GM12878 (cell line): ENCODE data around the gene MGAT3. TPM values are rescaled to one million over a fixed set of nuclear protein-coding genes. Genes with fewer than 3 reads are reported as not detected.

ENCODE experiments used
- ATAC-seq: fragments of 200-7000 bp; cut with Tn5 transposase; 3 replicates; pipeline ENCODE4 v1.9.1; 2020; ENCODE audit warnings: mild to moderate bottlenecking, moderate library complexity
- BruUV-seq: library from RNA; stranded (reverse); fragments of 400-500 nt; replicated peaks from 2 replicates; lab custom pipeline; 2021; lab: Mats Ljungman, UMichigan
- CTCF ChIA-PET: fragments of 300-600 bp; sonication (Branson Sonifier 250); formaldehyde crosslinking; extraction: SDS; loops from one replicate; lab custom pipeline; 2021; ENCODE audit warnings: inconsistent platforms; lab: Yijun Ruan, JAX
- POLR2A ChIA-PET: fragments of 350-600 bp; formaldehyde crosslinking; extraction: SDS; loops from one replicate; lab custom pipeline; 2021; ENCODE audit warnings: inconsistent platforms; lab: Charles Lee
- RAD21 ChIA-PET: fragments of 300-600 bp; sonication (Branson Sonifier 250); formaldehyde crosslinking; loops from one replicate; lab custom pipeline; 2023; ENCODE audit warnings: antibody characterized with exemption; ENCODE audit not compliant: unreplicated experiment; lab: Charles Lee
- SMC1A ChIA-PET: fragments of 300-600 bp; sonication (Branson Sonifier 250); formaldehyde crosslinking; loops from one replicate; lab custom pipeline; 2023; ENCODE audit not compliant: unreplicated experiment, uncharacterized antibody; lab: Charles Lee
- DNase-seq: peaks from one replicate; pipeline ENCODE4 v3.0.0-alpha.2; 2011; ENCODE audit warnings: low read depth, low spot score
- FAIRE-seq: peaks from 3 replicates; lab custom pipeline; 2011; peaks lifted over from hg19 to GRCh38; lab: Jason Lieb, UNC
- H2AFZ ChIP-seq: 2 replicates; pipeline ENCODE4 v1.6.0; 2011; ENCODE audit warnings: low read depth, low read length, control low read depth; ENCODE audit not compliant: control insufficient read depth
- H3K27ac ChIP-seq: 2 replicates; pipeline ENCODE4 v1.5.1; 2011; ENCODE audit warnings: control low read depth; ENCODE audit not compliant: control insufficient read depth, insufficient read depth
- H3K27me3 ChIP-seq, 2 experiments: replicated peaks in 1 of 2; 2 replicates each; pipeline versions ENCODE4 v1.6.0 to v1.6.1; 2011; ENCODE audit warnings: low read length in 1 of 2; ENCODE audit not compliant: control insufficient read depth in 2 of 2, insufficient read depth in 2 of 2
- H3K36me3 ChIP-seq, 2 experiments: 2 replicates each; pipeline ENCODE4 v1.5.1; 2011; ENCODE audit warnings: low read length in 1 of 2; ENCODE audit not compliant: control insufficient read depth in 2 of 2, insufficient read depth in 2 of 2
- H3K4me1 ChIP-seq: 2 replicates; pipeline ENCODE4 v1.6.1; 2011; ENCODE audit warnings: mild to moderate bottlenecking, low read length, moderate library complexity, mixed read lengths; ENCODE audit not compliant: control insufficient read depth, insufficient read depth
- H3K4me2 ChIP-seq: 2 replicates; pipeline ENCODE4 v1.6.0; 2011; ENCODE audit warnings: control low read depth; ENCODE audit not compliant: control insufficient read depth, insufficient read depth
- H3K4me3 ChIP-seq: fragments of 200-600 bp; sonication (generic); 2 replicates; pipeline ENCODE4 v1.5.1; 2016
- H3K79me2 ChIP-seq: 2 replicates; pipeline ENCODE4 v1.6.0; 2011; ENCODE audit warnings: low read length; ENCODE audit not compliant: control insufficient read depth, insufficient read depth
- H3K9ac ChIP-seq: 2 replicates; pipeline ENCODE4 v1.8.0; 2011; ENCODE audit warnings: low read length, control low read depth, mixed read lengths; ENCODE audit not compliant: control insufficient read depth, insufficient read depth
- H3K9me3 ChIP-seq: replicated peaks from 3 replicates; pipeline ENCODE4 v1.5.1; 2011; ENCODE audit warnings: mild to moderate bottlenecking, low read length; ENCODE audit not compliant: control insufficient read depth, insufficient read depth
- H4K20me1 ChIP-seq: 2 replicates; pipeline ENCODE4 v1.6.0; 2011; ENCODE audit not compliant: control insufficient read depth, insufficient read depth
- BCL3 ChIP-seq: IDR thresholded peaks from 2 replicates; pipeline ENCODE4 v1.6.1; 2011; ENCODE audit warnings: borderline replicate concordance, low read depth, mild to moderate bottlenecking, moderate library complexity, low read length; ENCODE audit not compliant: insufficient read depth, poor library complexity, severe bottlenecking
- BCLAF1 ChIP-seq: fragments of 450-650 bp; IDR thresholded peaks from 2 replicates; pipeline ENCODE4 v1.6.1; 2017; ENCODE audit warnings: antibody characterized with exemption, mild to moderate bottlenecking, moderate library complexity
- CBFB ChIP-seq: IDR thresholded peaks from 2 replicates; pipeline ENCODE4 v1.6.1; 2016; ENCODE audit warnings: antibody characterized with exemption, low read depth
- CREM ChIP-seq: IDR thresholded peaks from 2 replicates; pipeline ENCODE4 v1.6.1; 2014; ENCODE audit warnings: antibody characterized with exemption, low read depth
- HDGF ChIP-seq: fragments of 450-650 bp; IDR thresholded peaks from 2 replicates; pipeline ENCODE4 v1.6.1; 2016; ENCODE audit warnings: antibody characterized with exemption
- IRF5 ChIP-seq: fragments of 450-650 bp; IDR thresholded peaks from 2 replicates; pipeline ENCODE4 v1.6.1; 2017; ENCODE audit warnings: borderline replicate concordance
- LARP7 ChIP-seq: fragments of 450-650 bp; IDR thresholded peaks from 2 replicates; pipeline ENCODE4 v1.6.1; 2017; ENCODE audit warnings: mild to moderate bottlenecking
- MAX ChIP-seq: IDR thresholded peaks from 2 replicates; pipeline ENCODE4 v1.6.1; 2012; ENCODE audit warnings: low read depth, low read length, improper control_type of control experiment
- MYC ChIP-seq: IDR thresholded peaks from 2 replicates; pipeline ENCODE4 v1.6.1; 2011; ENCODE audit warnings: mild to moderate bottlenecking, low read length, moderate library complexity, inconsistent platforms; ENCODE audit not compliant: insufficient read depth, insufficient replicate concordance, insufficient read length, severe bottlenecking
- NFIC ChIP-seq: IDR thresholded peaks from 2 replicates; pipeline ENCODE4 v1.6.1; 2012; ENCODE audit warnings: low read depth, mild to moderate bottlenecking, inconsistent platforms, low read length, moderate library complexity
- SIX5 ChIP-seq: IDR thresholded peaks from 2 replicates; pipeline ENCODE4 v1.6.1; 2011; ENCODE audit warnings: mild to moderate bottlenecking, low read depth, low read length, moderate library complexity; ENCODE audit not compliant: severe bottlenecking
- SP1 ChIP-seq: IDR thresholded peaks from one replicate; pipeline ENCODE4 v1.6.1; 2011; ENCODE audit warnings: low read depth, low read length
- SUZ12 ChIP-seq: fragments of 200-600 bp; sonication (generic); IDR thresholded peaks from one replicate; pipeline ENCODE4 v1.6.1; 2018; ENCODE audit warnings: antibody characterized with exemption, mild to moderate bottlenecking; ENCODE audit not compliant: unreplicated experiment
- WGBS: methylation state at CpG from one replicate; pipeline ENCODE4 v1.1.6; 2016; ENCODE audit warnings: low lambda C conversion rate; ENCODE audit not compliant: insufficient replicate concordance, insufficient coverage; ENCODE audit errors: missing lambda C conversion rate; 5-methylcytosine and 5-hydroxymethylcytosine counted together
- in situ Hi-C: fragments of 300-500 bp; cut with MboI; formaldehyde crosslinking; loops from 9 replicates; pipeline ENCODE4 v1.14.3; 2018; ENCODE audit warnings: mixed read lengths
- intact Hi-C: fragments of 100-400 bp; cut with micrococcal nuclease; formaldehyde crosslinking; loops from one replicate; pipeline ENCODE4 v1.14.2; 2022; ENCODE audit not compliant: unreplicated experiment
- polyA plus RNA-seq, 11 experiments: library from polyadenylated mRNA; depleted of rRNA in 4 of 11; unstranded in 6 of 11; stranded (reverse) in 5 of 11; fragments of >200 nt; fragmentation: Nextera tagmentation in 4 of 11; fragmentation: Illumina TruSeq in 1 of 11; extraction: Ambion mirVana in 4 of 11; extraction: Trizol in 1 of 11; gene quantifications; 1 replicate in 1 of 11; 2 replicates in 10 of 11; pipeline versions ENCODE4 v1.2.1 to v1.2.3, GENCODE V29; 2011 to 2016; ENCODE audit warnings: inconsistent platforms in 2 of 11, missing spikeins in 2 of 11, low read depth in 1 of 11
- total RNA-seq, 4 experiments: library from RNA; depleted of rRNA in 3 of 4; stranded (reverse); fragments of >200 nt in 3 of 4; fragmentation: Illumina TruSeq in 1 of 4; extraction: Trizol in 1 of 4; gene quantifications; 2 replicates each; pipeline versions ENCODE4 v1.2.1 to v1.2.3, GENCODE V29; 2013 to 2021

Gene MGAT3
- total and polyA plus RNA-seq, 10 of the 15 experiments (the other 5 are each of a cell fraction or from before 2014, with no cell fraction given): 0.32 to 40.2 (median 11.9) TPM

- TF ChIP-seq BCL3: no peak
- no peak for TF ChIP-seq CBFB
- no peak for TF ChIP-seq LARP7
- TF ChIP-seq HDGF: no peak
- no peak for TF ChIP-seq SUZ12
Measured at GRCh38 chr22:39489094-39490068, 32.6 kb downstream of the MGAT3 start (continued).

GRCh38 chr22:39490135-39490798 lies 33.5 kb downstream of the MGAT3 start:
- in situ Hi-C loops: loop anchor here (5.0 kb wide), 1 partner anchor 552 kb away; no protein-coding TSS in a partner anchor
- RAD21 ChIA-PET: interaction anchor here (0.8 to 1.9 kb wide), 6 partner anchors 16 to 172 kb away, joined by 3 to 8 read pairs (median 3); partner anchors contain the start of gene RPL3
- peaks cover 3 to 25% of the 10 kb centered on the region in 2 experiments for H3K36me3 ChIP-seq
- H3K4me3 ChIP-seq: no peak overlapping the region
- H3K9ac ChIP-seq: no peak overlapping the region
- peaks cover 2% of the 10 kb centered on the region; the same call in 1 of the 2 replicates for H3K79me2 ChIP-seq
- no peak for DNase-seq
- SMC1A ChIA-PET: interaction anchor here (0.6 to 2.2 kb wide), 7 partner anchors 17 to 56 kb away, joined by 3 to 9 read pairs (median 3); no protein-coding TSS in a partner anchor
- no peak overlapping the region for H2AFZ ChIP-seq
- POLR2A ChIA-PET: interaction anchor here (0.6 to 1.3 kb wide), 3 partner anchors 15 to 38 kb away, joined by 3 to 7 read pairs (median 3); no protein-coding TSS in a partner anchor
- CTCF ChIA-PET: interaction anchor here (0.8 to 15.7 kb wide), 8 partner anchors 18 to 173 kb away, joined by 3 to 372 read pairs (median 4); partner anchors contain the start of genes ATF4, RPS19BP1 and TAB1
- ATAC-seq: peak; percentile 99
- BruUV-seq: no TSS peak
- H3K27me3 ChIP-seq: no peaks in the 10 kb centered on the region
- H3K9me3 ChIP-seq: no peaks in the 10 kb centered on the region
- peak; percentile 98 for FAIRE-seq
- WGBS: 25% methylated on average over 13 of the region's 13 CpGs
- peaks cover 7% of the 10 kb centered on the region; the same call in 1 of the 2 replicates for H3K4me1 ChIP-seq
- H3K27ac ChIP-seq: no peak overlapping the region
- intact Hi-C loops: loop anchor here (5.0 kb wide), 1 partner anchor 547 kb away; no protein-coding TSS in a partner anchor
- H4K20me1 ChIP-seq: no peaks in the 10 kb centered on the region
- peak overlapping the region; percentile 44; the same call in 1 of the 2 replicates for H3K4me2 ChIP-seq
- peak; percentile 62; the same call in 1 of the 2 replicates for TF ChIP-seq CREM
- no peak for TF ChIP-seq BCLAF1
- peak; percentile 86 for TF ChIP-seq MAX
- peak; percentile 48 for TF ChIP-seq MYC
- peak; percentile 49 for TF ChIP-seq SP1
- no peak for TF ChIP-seq IRF5
- TF ChIP-seq SIX5: peak; percentile 92
- TF ChIP-seq NFIC: no peak
